Stomach (tissue), 9 donors: ENCODE data around the gene RAB4A. TPM values are rescaled to one million over a fixed set of nuclear protein-coding genes. Genes with fewer than 3 reads are reported as not detected.

Source experiments
- DNase-seq, 2 donors: peaks; one replicate each; pipeline versions ENCODE4 v3.0.0 to v3.0.0-alpha.2; 2013 to 2019
- H3K27ac ChIP-seq, 5 donors: fragments of 200-600 bp in 4 of 5; sonication (generic) in 4 of 5; one replicate each; pipeline ENCODE4 v1.5.1; 2013 to 2019; ENCODE audit warnings: mild to moderate bottlenecking in 1 of 5, moderate library complexity in 1 of 5
- H3K27me3 ChIP-seq, 3 donors: fragments of 200-600 bp; sonication (generic); one replicate each; pipeline ENCODE4 v1.5.1; 2017 to 2019; ENCODE audit warnings: mixed run types in 1 of 3
- H3K36me3 ChIP-seq, 4 donors: fragments of 200-600 bp; sonication (generic); 1 replicate in 3 of 4; 2 replicates in 1 of 4; pipeline ENCODE4 v1.5.1; 2016 to 2019
- H3K4me1 ChIP-seq, 4 donors: fragments of 200-600 bp; sonication (generic); one replicate each; pipeline ENCODE4 v1.5.1; 2016 to 2019
- H3K4me3 ChIP-seq, 4 donors: fragments of 200-600 bp; sonication (generic) in 3 of 4; one replicate each; pipeline ENCODE4 v1.5.1; 2016 to 2019; ENCODE audit warnings: mild to moderate bottlenecking in 1 of 4
- H3K9me3 ChIP-seq, 4 donors: fragments of 200-600 bp; sonication (generic); one replicate each; pipeline ENCODE4 v1.5.1; 2016 to 2019
- EP300 ChIP-seq: sonication (generic); formaldehyde crosslinking; IDR thresholded peaks from one replicate; pipeline ENCODE4 v1.6.1; 2017; ENCODE audit warnings: antibody characterized with exemption
- POLR2A ChIP-seq, 4 donors: fragments of 450-650 bp; IDR thresholded peaks; one replicate each; pipeline ENCODE4 v1.6.1; 2016; ENCODE audit warnings: antibody characterized with exemption in 4 of 4, control low read depth in 2 of 4, mild to moderate bottlenecking in 1 of 4, moderate library complexity in 1 of 4
- POLR2AphosphoS5 ChIP-seq, 3 donors: sonication (generic); formaldehyde crosslinking; IDR thresholded peaks; one replicate each; pipeline ENCODE4 v1.6.1; 2016; ENCODE audit warnings: antibody characterized with exemption in 3 of 3
- WGBS, 5 donors: extraction: QIAGEN DNeasy Blood & Tissue Kit in 3 of 5; methylation state at CpG; one replicate each; pipeline versions ENCODE4 v1.1.5 to v1.1.7; 2013 to 2018; 5-methylcytosine and 5-hydroxymethylcytosine counted together
- intact Hi-C: fragments of 100-400 bp; cut with DNase I; formaldehyde crosslinking; loops from one replicate; pipeline ENCODE4 v1.15.1; 2023; ENCODE audit warnings: low total_unique reads
- polyA plus RNA-seq, 3 donors: library from polyadenylated mRNA; stranded (reverse); fragments of 200-250 nt; gene quantifications; one replicate each; pipeline ENCODE4 v1.2.3, GENCODE V29; 2013
- total RNA-seq, 5 donors: library from RNA; depleted of rRNA; stranded (reverse); fragments of >200 nt; gene quantifications; one replicate each; pipeline versions ENCODE4 v1.1.0 to v1.2.3, GENCODE V29; 2014 to 2016
- TF ChIP-seq, protein P1 (sequence below), 7 experiments: fragments of 450-650 bp in 4 of 7; fragments of 200-600 bp in 3 of 7; sonication (generic) in 3 of 7; IDR thresholded peaks; one replicate each; pipeline ENCODE4 v1.5.1; 2016 to 2019; ENCODE audit warnings: antibody characterized with exemption in 7 of 7, control low read depth in 2 of 7, mild to moderate bottlenecking in 1 of 7
- donor health status: healthy with polysubstance abuse.
- donor health status: Bipolar disorder and iron deficiency.
- donor health status: healthy.

The RAB4A gene
- total and polyA plus RNA-seq, 8 donors, result 24.1 to 277 (median 46.8) TPM

DNA sequence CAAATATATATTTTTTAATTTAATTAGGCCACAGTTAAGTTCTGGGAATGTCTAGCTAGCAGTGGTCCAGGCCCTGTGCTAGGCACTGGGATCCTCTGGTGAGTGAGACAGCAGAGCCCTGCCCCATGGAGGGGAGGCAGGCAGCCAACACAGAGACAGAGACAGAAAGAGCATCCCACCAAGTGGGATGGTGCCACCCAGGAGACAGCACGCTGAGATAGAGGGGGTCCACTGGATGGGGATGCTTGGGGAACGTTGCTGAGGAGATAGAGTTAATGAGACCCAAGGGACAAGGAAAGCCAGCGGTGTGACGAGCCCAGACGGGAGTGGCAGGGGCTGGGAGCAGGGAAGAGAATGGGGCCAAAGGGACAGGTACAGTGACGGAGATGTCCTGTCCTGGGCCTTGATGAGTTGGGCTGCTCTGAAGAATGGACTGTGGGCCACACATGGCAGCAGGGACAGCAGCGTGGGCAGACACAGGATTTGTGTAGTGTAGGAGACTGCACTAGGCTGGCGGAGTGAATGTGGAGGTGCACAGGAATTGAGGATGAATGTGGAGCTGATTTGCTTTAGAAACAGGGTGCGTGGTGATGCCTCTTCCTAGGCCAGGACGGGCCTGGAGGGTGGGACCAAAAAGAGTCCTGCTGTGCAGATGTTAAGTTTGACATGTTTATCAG lies 22.8 kb downstream of the RAB4A start:
- Histone ChIP-seq H3K4me3 (no peak overlapping the region), H3K9me3 (no peaks in the 10 kb centered on the region), H3K27me3 (no peaks in the 10 kb centered on the region), H3K27ac (no peak overlapping the region), H3K4me1 (peaks cover 0 to 7% (median 0%) of the 10 kb centered on the region in 4 donors), H3K36me3 (peaks cover 13 to 76% (median 61%) of the 10 kb centered on the region in 4 donors)
- TF ChIP-seq EP300 (no peak), POLR2AphosphoS5 (IDR thresholded peaks at IDR 0.05) (no peak), POLR2A (IDR thresholded peaks at IDR 0.05) (no peak)
- TF ChIP-seq, protein P1, sequence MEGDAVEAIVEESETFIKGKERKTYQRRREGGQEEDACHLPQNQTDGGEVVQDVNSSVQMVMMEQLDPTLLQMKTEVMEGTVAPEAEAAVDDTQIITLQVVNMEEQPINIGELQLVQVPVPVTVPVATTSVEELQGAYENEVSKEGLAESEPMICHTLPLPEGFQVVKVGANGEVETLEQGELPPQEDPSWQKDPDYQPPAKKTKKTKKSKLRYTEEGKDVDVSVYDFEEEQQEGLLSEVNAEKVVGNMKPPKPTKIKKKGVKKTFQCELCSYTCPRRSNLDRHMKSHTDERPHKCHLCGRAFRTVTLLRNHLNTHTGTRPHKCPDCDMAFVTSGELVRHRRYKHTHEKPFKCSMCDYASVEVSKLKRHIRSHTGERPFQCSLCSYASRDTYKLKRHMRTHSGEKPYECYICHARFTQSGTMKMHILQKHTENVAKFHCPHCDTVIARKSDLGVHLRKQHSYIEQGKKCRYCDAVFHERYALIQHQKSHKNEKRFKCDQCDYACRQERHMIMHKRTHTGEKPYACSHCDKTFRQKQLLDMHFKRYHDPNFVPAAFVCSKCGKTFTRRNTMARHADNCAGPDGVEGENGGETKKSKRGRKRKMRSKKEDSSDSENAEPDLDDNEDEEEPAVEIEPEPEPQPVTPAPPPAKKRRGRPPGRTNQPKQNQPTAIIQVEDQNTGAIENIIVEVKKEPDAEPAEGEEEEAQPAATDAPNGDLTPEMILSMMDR (IDR thresholded peaks at IDR 0.05), result no peak
- DNase-seq, result no peak
- intact Hi-C loops, result no loop called here
- 93 to 95% (median 93%) methylated on average over 10 of the region's 10 CpGs for WGBS, 5 donors

DNA sequence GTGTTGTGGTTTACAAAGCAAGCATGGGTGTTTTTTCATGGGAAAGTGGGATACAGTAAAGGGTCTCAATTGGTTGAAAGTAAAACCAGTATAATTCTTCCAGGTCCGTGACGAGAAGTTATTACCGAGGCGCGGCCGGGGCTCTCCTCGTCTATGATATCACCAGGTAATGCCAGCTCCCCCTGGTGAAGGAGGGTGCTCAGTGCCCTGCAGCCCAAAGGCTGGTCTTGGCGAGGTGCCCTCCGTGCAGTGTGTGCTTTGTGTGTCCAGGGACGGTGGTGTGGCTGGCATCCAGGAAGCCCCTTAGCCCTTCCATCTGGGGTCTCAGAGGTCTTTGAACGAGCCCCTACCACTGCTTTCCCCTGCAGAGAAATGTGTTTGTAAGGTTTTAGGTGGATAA lies 24.8 kb downstream of the RAB4A start:
- WGBS, 5 donors, result 56 to 85% (median 62%) methylated on average over 8 to 11 of the region's 11 CpGs
- no peaks in the 10 kb centered on the region for H3K27me3 ChIP-seq
- H3K4me3 ChIP-seq, result no peak overlapping the region
- peaks cover 0 to 7% (median 0%) of the 10 kb centered on the region in 4 donors for H3K4me1 ChIP-seq
- H3K36me3 ChIP-seq, result peaks cover 14 to 77% (median 62%) of the 10 kb centered on the region in 4 donors
- intact Hi-C loops, result no loop called here
- TF ChIP-seq, protein P1 (IDR thresholded peaks at IDR 0.05), result peak in 1 of 7 experiments; percentile 35
- no peak for TF ChIP-seq POLR2A (IDR thresholded peaks at IDR 0.05)
- no peaks in the 10 kb centered on the region for H3K9me3 ChIP-seq
- DNase-seq, result peak in 1 of 2 donors; percentile 66
- H3K27ac ChIP-seq, result no peak overlapping the region

DNA sequence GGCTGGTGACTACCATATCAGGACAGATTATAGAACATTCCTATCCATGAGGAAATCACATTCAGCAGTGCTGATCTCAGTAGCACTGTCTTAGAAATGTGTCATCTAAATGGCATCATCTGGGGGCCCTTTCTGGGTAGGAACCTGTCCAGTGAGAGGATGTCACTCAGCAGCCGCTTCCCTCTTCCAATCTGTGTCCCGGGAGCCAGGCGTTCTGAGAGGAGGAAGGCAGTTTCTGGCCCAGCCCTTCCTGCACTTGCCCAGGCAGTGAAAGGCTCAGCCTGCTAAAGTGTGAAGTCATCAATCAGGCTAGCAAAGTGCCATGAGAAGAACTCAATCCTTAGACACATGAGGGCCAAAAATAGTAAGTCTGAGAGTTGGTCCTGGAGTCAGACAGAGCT lies 25.6 kb downstream of the RAB4A start:
- H3K27me3 ChIP-seq, result no peaks in the 10 kb centered on the region
- no peak overlapping the region for H3K27ac ChIP-seq
- WGBS, 5 donors, result 49 to 90% (median 84%) methylated on average over 3 of the region's 3 CpGs
- TF ChIP-seq POLR2A (IDR thresholded peaks at IDR 0.05), result no peak
- no peak for TF ChIP-seq POLR2AphosphoS5 (IDR thresholded peaks at IDR 0.05)
- TF ChIP-seq, protein P1 (IDR thresholded peaks at IDR 0.05), result no peak
- no peak for TF ChIP-seq EP300
- H3K4me1 ChIP-seq, result peaks cover 0 to 12% (median 0%) of the 10 kb centered on the region in 4 donors
- no peaks in the 10 kb centered on the region for H3K9me3 ChIP-seq
- H3K4me3 ChIP-seq, result no peak overlapping the region
- DNase-seq, result no peak
- intact Hi-C loops, result no loop called here
- peaks cover 14 to 77% (median 62%) of the 10 kb centered on the region in 4 donors for H3K36me3 ChIP-seq

DNA sequence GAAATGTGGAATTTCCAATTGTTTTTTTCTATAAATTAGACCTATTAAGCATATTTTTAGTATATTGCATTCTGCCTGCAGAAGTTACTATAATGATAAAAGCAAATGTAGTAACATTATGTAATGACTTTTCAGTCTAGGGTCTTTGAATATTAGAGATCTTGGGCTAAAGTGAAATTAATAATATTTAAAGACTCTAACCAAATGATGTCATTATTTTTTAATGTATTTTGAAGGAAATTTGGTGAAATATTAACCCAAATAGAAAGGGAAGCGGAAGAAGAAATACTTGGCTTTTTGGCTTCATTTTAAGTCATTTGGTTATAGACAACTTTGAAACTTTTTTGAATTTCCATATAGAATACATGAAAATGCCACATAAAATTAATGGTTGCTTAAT lies 26.8 kb downstream of the RAB4A start:
- no peak for TF ChIP-seq POLR2A (IDR thresholded peaks at IDR 0.05)
- no peak for TF ChIP-seq POLR2AphosphoS5 (IDR thresholded peaks at IDR 0.05)
- TF ChIP-seq, protein P1 (IDR thresholded peaks at IDR 0.05), result no peak
- no peak for TF ChIP-seq EP300
- Histone ChIP-seq H3K4me3 (no peak overlapping the region), H3K4me1 (peaks cover 0 to 12% (median 0%) of the 10 kb centered on the region in 4 donors), H3K9me3 (no peaks in the 10 kb centered on the region), H3K27me3 (no peaks in the 10 kb centered on the region), H3K36me3 (peaks cover 15 to 82% (median 67%) of the 10 kb centered on the region in 4 donors), H3K27ac (no peak overlapping the region)
- 96 to 100% (median 98%) methylated on average over 1 of the region's 1 CpG for WGBS, 5 donors
- intact Hi-C loops, result no loop called here
- no peak for DNase-seq
